Gastrocnemius medialis (tissue), 4 donors: ENCODE data around the gene TAP1. TPM values are rescaled to one million over a fixed set of nuclear protein-coding genes. Genes with fewer than 3 reads are reported as not detected.

ENCODE experiments used
- ATAC-seq, 2 donors: fragments of 150-250 bp; one replicate each; pipeline ENCODE4 v1.9.1; 2016
- DNase-seq, 2 donors: peaks; one replicate each; pipeline ENCODE4 v3.0.0-alpha.2; 2019
- H3K27ac ChIP-seq, 4 donors: fragments of 200-600 bp; sonication (generic); 1 replicate in 1 of 4; 2 replicates in 3 of 4; pipeline ENCODE4 v1.5.1; 2016 to 2018; ENCODE audit warnings: mild to moderate bottlenecking in 2 of 4, moderate library complexity in 1 of 4
- H3K27me3 ChIP-seq, 3 donors: fragments of 200-600 bp; sonication (generic) in 2 of 3; 1 replicate in 1 of 3; 2 replicates in 2 of 3; pipeline versions ENCODE4 v1.5.1 to v1.6.0; 2016 to 2019; ENCODE audit warnings: mild to moderate bottlenecking in 1 of 3, moderate library complexity in 1 of 3
- H3K36me3 ChIP-seq, 2 donors: fragments of 200-600 bp; sonication (generic) in 1 of 2; one replicate each; pipeline ENCODE4 v1.5.1; 2017 to 2018
- H3K4me1 ChIP-seq, 2 donors: fragments of 200-600 bp; sonication (generic) in 1 of 2; one replicate each; pipeline ENCODE4 v1.5.1; 2016 to 2017; ENCODE audit warnings: mild to moderate bottlenecking in 2 of 2
- H3K4me3 ChIP-seq, 4 donors: fragments of 200-600 bp; sonication (generic) in 3 of 4; 1 replicate in 1 of 4; 2 replicates in 3 of 4; pipeline ENCODE4 v1.5.1; 2016 to 2019; ENCODE audit warnings: mild to moderate bottlenecking in 2 of 4
- H3K9me3 ChIP-seq, 3 donors: fragments of 200-600 bp; sonication (generic) in 2 of 3; 1 replicate in 1 of 3; 2 replicates in 2 of 3; pipeline ENCODE4 v1.5.1; 2016 to 2019
- CTCF ChIP-seq, 5 experiments: fragments of 450-650 bp in 3 of 5; fragments of 200-600 bp in 2 of 5; sonication (generic) in 2 of 5; IDR thresholded peaks in 4 of 5; conservative IDR thresholded peaks in 1 of 5; 1 replicate in 4 of 5; 2 replicates in 1 of 5; pipeline ENCODE4 v1.5.1; 2016 to 2019; ENCODE audit warnings: antibody characterized with exemption in 5 of 5, mild to moderate bottlenecking in 3 of 5, moderate library complexity in 3 of 5
- POLR2A ChIP-seq, 2 donors: fragments of 450-650 bp; IDR thresholded peaks; one replicate each; pipeline ENCODE4 v1.6.1; 2017; ENCODE audit warnings: antibody characterized with exemption in 2 of 2, mild to moderate bottlenecking in 2 of 2, moderate library complexity in 2 of 2
- in situ Hi-C, 4 donors: fragments of 200-750 bp; cut with MboI; loops; one replicate each; pipeline versions ENCODE4 v1.15.0 to v1.8.0; 2017; ENCODE audit warnings: low sequenced_read_pairs in 4 of 4
- intact Hi-C: fragments of 100-400 bp; cut with DNase I; formaldehyde crosslinking; loops from one replicate; pipeline ENCODE4 v1.15.1; 2023; ENCODE audit warnings: low total_unique reads
- total RNA-seq, 4 donors: library from RNA; depleted of rRNA; stranded (reverse); fragments of >200 nt; gene quantifications; one replicate each; pipeline versions ENCODE4 v1.1.0 to v1.2.3, GENCODE V29; 2016

The TAP1 gene
- total RNA-seq, 4 donors from 2014 or later, result 13.2 to 26.7 (median 19.0) TPM

GRCh38 chr6:32839356-32839755 lies 14.1 kb downstream of the TAP1 start:
- Histone ChIP-seq H3K36me3 (peaks cover 0 to 6% of the 10 kb centered on the region in 2 donors), H3K27me3 (no peaks in the 10 kb centered on the region), H3K4me1 (peaks cover 7 to 14% of the 10 kb centered on the region in 2 donors), H3K27ac (peak overlapping the region; percentile 84 to 90 (median 90)), H3K4me3 (no peak overlapping the region), H3K9me3 (no peaks in the 10 kb centered on the region)
- intact Hi-C loops, result no loop called here
- DNase-seq, result no peak
- no peak for TF ChIP-seq CTCF (IDR thresholded peaks at IDR 0.05 in 4 of 5, conservative IDR thresholded peaks at IDR 0.05 in 1 of 5)
- no peak for TF ChIP-seq POLR2A (IDR thresholded peaks at IDR 0.05)
- ATAC-seq, result no peak
- in situ Hi-C loops, result no loop called here

- peak; percentile 24 to 44 for TF ChIP-seq POLR2A (IDR thresholded peaks at IDR 0.05)
- TF ChIP-seq CTCF (IDR thresholded peaks at IDR 0.05 in 4 of 5, conservative IDR thresholded peaks at IDR 0.05 in 1 of 5), result peak; percentile 97 to 98 (median 98)
- DNase-seq (peak; percentile 87 to 92), ATAC-seq (peak; percentile 91 to 95)
- in situ Hi-C loops (no loop called here), intact Hi-C loops (loop anchor here (1.0 kb wide), 2 partner anchors 16 to 30 kb away; partner anchors contain the start of gene PSMB9)
- peaks cover 7% of the 10 kb centered on the region in 2 donors for H3K4me1 ChIP-seq
- H3K36me3 ChIP-seq, result peaks cover 0 to 6% of the 10 kb centered on the region in 2 donors
- H3K27me3 ChIP-seq, result no peaks in the 10 kb centered on the region
- peak within 1 kb of the TSS; percentile 84 to 90 (median 90) for H3K27ac ChIP-seq
- no peaks in the 10 kb centered on the region for H3K9me3 ChIP-seq
- peak within 1 kb of the TSS; percentile 66 to 86 (median 80) for H3K4me3 ChIP-seq
These were observed 15.2 kb downstream of the TAP1 start, which contains the start of gene TAP2 for GRCh38 chr6:32838114-32838958. TSS of gene TAP2 (minus strand) at chr6:32838739. CDS start at chr6:32838233, 506 bp downstream.

GRCh38 chr6:32837651-32838113 lies 15.8 kb downstream of the TAP1 start:
- Histone ChIP-seq H3K9me3 (no peaks in the 10 kb centered on the region), H3K27me3 (no peaks in the 10 kb centered on the region), H3K27ac (peak overlapping the region; percentile 84 to 90 (median 90)), H3K4me3 (peak overlapping the region; percentile 66 to 86 (median 80)), H3K4me1 (peaks cover 7% of the 10 kb centered on the region in 2 donors), H3K36me3 (peaks cover 0 to 6% of the 10 kb centered on the region in 2 donors)
- DNase-seq (no peak), ATAC-seq (no peak)
- intact Hi-C loops (loop anchor here (1.0 kb wide), 2 partner anchors 17 to 31 kb away; partner anchors contain the start of gene PSMB9), in situ Hi-C loops (no loop called here)
- TF ChIP-seq POLR2A (IDR thresholded peaks at IDR 0.05) (no peak), CTCF (IDR thresholded peaks at IDR 0.05 in 4 of 5, conservative IDR thresholded peaks at IDR 0.05 in 1 of 5) (no peak)

GRCh38 chr6:32836873-32837272 lies 16.6 kb downstream of the TAP1 start:
- in situ Hi-C loops (no loop called here), intact Hi-C loops (no loop called here)
- Histone ChIP-seq H3K4me1 (peaks cover 7% of the 10 kb centered on the region in 2 donors), H3K27me3 (no peaks in the 10 kb centered on the region), H3K9me3 (no peaks in the 10 kb centered on the region), H3K36me3 (no peaks in the 10 kb centered on the region), H3K27ac (peak overlapping the region in 1 of 4 donors; percentile 90), H3K4me3 (no peak overlapping the region)
- no peak for TF ChIP-seq CTCF (IDR thresholded peaks at IDR 0.05 in 4 of 5, conservative IDR thresholded peaks at IDR 0.05 in 1 of 5)
- TF ChIP-seq POLR2A (IDR thresholded peaks at IDR 0.05), result no peak
- DNase-seq (no peak), ATAC-seq (no peak)
